Neutrophil (primary cell): ENCODE data around the gene PRPF19.

ENCODE experiments used
- H3K27ac ChIP-seq: fragments of 200-600 bp; sonication (generic); 2 replicates; pipeline ENCODE4 v1.5.1; 2016; ENCODE audit warnings: mild to moderate bottlenecking, moderate library complexity
- H3K27me3 ChIP-seq: fragments of 200-600 bp; sonication (generic); 2 replicates; pipeline ENCODE4 v1.6.0; 2016; ENCODE audit warnings: mild to moderate bottlenecking
- H3K36me3 ChIP-seq: fragments of 200-600 bp; sonication (generic); 2 replicates; pipeline ENCODE4 v1.5.1; 2017
- H3K4me1 ChIP-seq, 2 experiments: fragments of 200-600 bp in 1 of 2; sonication (generic) in 1 of 2; 1 replicate in 1 of 2; 2 replicates in 1 of 2; pipeline versions ENCODE4 v1.5.1 to v1.6.1; 2013 to 2016; ENCODE audit warnings: low read depth in 1 of 2, low read length in 1 of 2, mild to moderate bottlenecking in 1 of 2, moderate library complexity in 1 of 2; ENCODE audit not compliant: control insufficient read depth in 1 of 2, insufficient read depth in 1 of 2
- H3K4me3 ChIP-seq, 2 experiments: fragments of 200-600 bp in 1 of 2; sonication (generic) in 1 of 2; 1 replicate in 1 of 2; 2 replicates in 1 of 2; pipeline ENCODE4 v1.5.1; 2013 to 2016; ENCODE audit warnings: low read depth in 1 of 2, low read length in 1 of 2, mild to moderate bottlenecking in 1 of 2, moderate library complexity in 1 of 2
- H3K9me3 ChIP-seq: fragments of 200-600 bp; sonication (generic); 2 replicates; pipeline ENCODE4 v1.5.1; 2016
- TF ChIP-seq, protein P1 (sequence below): fragments of 200-600 bp; sonication (generic); IDR thresholded peaks from 2 replicates; pipeline ENCODE4 v1.5.1; 2016; ENCODE audit warnings: antibody characterized with exemption

Gene PRPF19

DNA sequence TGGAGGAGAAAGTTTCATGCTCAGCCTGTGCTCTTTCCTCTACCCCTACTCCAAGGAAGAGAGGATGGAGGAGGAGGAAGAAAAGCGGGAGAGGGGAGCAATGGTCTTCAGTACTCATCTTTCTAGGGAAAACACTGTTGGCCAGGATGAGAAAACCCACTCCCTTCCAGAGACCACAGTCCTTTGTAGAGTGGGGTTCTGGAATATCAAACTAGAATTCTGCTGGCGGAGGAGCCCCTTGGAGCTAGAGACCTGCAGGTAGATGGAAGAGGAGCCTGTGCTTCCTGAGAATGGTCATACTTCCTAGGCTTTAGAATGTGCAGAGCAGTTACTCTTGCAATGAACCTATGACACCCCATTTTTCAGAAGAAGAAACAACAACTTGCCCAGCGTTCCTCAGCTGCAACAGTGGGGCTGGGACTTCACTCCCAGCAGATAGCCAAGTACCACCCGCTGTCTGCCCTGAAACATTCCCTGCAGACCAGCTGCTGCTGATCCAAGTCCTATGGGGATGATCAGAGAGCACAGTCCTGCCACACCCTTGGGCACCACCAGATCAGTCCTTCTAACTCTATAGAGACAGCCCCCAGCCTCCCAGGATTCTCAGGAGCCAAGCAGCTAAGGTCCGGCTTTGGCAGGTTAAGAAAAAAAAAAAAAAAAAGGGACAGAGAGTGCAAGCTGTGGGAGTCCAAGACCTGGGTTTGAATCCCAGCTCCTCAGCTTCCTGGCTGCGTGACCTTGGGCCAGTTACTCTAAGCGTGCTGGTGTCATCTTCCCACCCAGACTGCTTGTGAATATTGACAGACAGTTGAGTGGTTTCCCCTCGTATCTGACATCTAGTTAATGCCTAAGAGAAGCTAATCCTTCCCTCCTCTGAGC lies 51.3 kb downstream of the PRPF19 start:
- Histone ChIP-seq H3K27me3 (peaks cover 32% of the 10 kb centered on the region), H3K36me3 (no peaks in the 10 kb centered on the region), H3K4me3 (no peak overlapping the region), H3K4me1 (no peaks in the 10 kb centered on the region), H3K27ac (no peak overlapping the region), H3K9me3 (no peaks in the 10 kb centered on the region)
- TF ChIP-seq, protein P1, sequence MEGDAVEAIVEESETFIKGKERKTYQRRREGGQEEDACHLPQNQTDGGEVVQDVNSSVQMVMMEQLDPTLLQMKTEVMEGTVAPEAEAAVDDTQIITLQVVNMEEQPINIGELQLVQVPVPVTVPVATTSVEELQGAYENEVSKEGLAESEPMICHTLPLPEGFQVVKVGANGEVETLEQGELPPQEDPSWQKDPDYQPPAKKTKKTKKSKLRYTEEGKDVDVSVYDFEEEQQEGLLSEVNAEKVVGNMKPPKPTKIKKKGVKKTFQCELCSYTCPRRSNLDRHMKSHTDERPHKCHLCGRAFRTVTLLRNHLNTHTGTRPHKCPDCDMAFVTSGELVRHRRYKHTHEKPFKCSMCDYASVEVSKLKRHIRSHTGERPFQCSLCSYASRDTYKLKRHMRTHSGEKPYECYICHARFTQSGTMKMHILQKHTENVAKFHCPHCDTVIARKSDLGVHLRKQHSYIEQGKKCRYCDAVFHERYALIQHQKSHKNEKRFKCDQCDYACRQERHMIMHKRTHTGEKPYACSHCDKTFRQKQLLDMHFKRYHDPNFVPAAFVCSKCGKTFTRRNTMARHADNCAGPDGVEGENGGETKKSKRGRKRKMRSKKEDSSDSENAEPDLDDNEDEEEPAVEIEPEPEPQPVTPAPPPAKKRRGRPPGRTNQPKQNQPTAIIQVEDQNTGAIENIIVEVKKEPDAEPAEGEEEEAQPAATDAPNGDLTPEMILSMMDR, result no peak

- no peaks in the 10 kb centered on the region for H3K9me3 ChIP-seq
- TF ChIP-seq, protein P1, result no peak
- H3K36me3 ChIP-seq, result no peaks in the 10 kb centered on the region
- no peaks in the 10 kb centered on the region for H3K4me1 ChIP-seq
- peaks cover 32% of the 10 kb centered on the region for H3K27me3 ChIP-seq
- H3K4me3 ChIP-seq, result no peak overlapping the region
- no peak overlapping the region for H3K27ac ChIP-seq
Measured at GRCh38 chr11:60854140-60854846, 52.1 kb downstream of the PRPF19 start.

DNA sequence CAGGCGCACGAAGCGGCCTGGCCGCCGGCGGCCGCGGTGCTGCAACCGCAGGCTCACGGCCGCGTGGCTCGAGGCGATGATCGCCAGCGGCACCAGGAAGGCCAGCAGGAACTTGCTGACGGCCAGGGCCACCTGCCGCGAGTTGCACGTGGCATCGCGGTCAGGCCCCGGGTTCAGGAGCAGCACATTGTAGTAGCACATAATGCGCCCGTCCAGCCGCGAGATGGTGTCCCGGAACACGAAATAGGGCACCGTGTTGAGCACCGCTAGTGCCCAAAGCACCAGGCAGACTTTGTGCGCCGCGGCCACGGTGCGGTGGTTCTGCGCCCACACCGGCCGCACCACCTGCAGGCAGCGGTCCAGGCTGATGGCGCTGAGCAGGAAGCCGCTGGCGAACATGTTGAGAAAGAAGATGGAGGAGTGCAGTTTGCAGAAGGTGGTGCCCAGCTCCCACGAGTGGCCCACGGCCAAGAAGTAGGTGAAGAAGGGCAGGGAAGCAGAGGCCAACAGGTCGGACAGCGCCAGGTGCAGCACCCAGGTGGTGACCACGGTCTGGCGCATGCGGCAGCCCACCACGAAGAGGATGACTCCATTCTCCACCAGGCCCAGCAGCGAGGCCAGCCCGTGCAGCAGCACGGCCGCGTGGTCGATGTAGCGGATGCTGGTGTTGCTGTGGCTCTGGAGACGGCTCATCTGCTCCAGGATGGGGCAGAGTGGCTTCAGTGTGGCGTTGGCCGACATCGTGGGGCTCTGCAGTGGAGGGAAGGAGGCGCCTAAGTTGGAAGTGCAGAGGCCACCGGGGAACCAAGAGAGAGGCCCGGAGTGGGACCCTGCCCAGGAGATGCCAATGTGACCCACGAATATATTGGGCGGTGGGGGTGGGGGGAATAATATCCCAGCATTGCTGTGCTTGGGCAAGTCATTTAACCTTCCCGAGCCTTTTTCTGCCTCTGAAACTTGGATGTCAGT lies 53.1 kb downstream of the PRPF19 start:
- Histone ChIP-seq H3K4me3 (no peak overlapping the region), H3K27ac (no peak overlapping the region), H3K9me3 (no peaks in the 10 kb centered on the region), H3K27me3 (peaks cover 32% of the 10 kb centered on the region), H3K4me1 (peaks cover 0 to 4% of the 10 kb centered on the region in 2 experiments), H3K36me3 (no peaks in the 10 kb centered on the region)
- TF ChIP-seq, protein P1, result no peak

- Histone ChIP-seq H3K27ac (no peak overlapping the region), H3K4me1 (peaks cover 0 to 4% of the 10 kb centered on the region in 2 experiments), H3K36me3 (no peaks in the 10 kb centered on the region), H3K9me3 (no peaks in the 10 kb centered on the region), H3K4me3 (no peak overlapping the region), H3K27me3 (peaks cover 32% of the 10 kb centered on the region)
- TF ChIP-seq, protein P1, result no peak
Measured at GRCh38 chr11:60852117-60852981, 54.0 kb downstream of the PRPF19 start.
